Activated T-cell treated with anti-CD3 and anti-CD28 coated beads, Interleukin-2, amount 50 U/mL, for 1 hour (primary cell): ENCODE measurements around the gene SGPL1.
A peak's percentile ranks its signal among the peaks of the same experiment; 100 is the strongest.
"Not testable (repeated sequence)": the region's sequence is repeated elsewhere in the genome, so short reads cannot be mapped to it uniquely, and the experiment has no call there.

Experiments
- DNase-seq: peaks from one replicate; pipeline ENCODE4 v3.0.0-alpha.2; 2020

Gene SGPL1

GRCh38 chr10:70815504-70816219, at the start of gene SGPL1:
Gene SGPL1 (plus strand): TSS chr10:70815948. CDS start chr10:70816854, 906 bp downstream.
- peak; percentile 89 for DNase-seq

GRCh38 chr10:70768026-70768685, 47.6 kb upstream of the SGPL1 start:
- not testable (repeated sequence) for DNase-seq

- DNase-seq, result no peak
Measured at GRCh38 chr10:70769121-70769520, 46.6 kb upstream of the SGPL1 start.

- DNase-seq, result no peak
Measured at GRCh38 chr10:70770001-70770400, 45.7 kb upstream of the SGPL1 start.

- not testable (repeated sequence) for DNase-seq
Measured at GRCh38 chr10:70770516-70770915, 45.2 kb upstream of the SGPL1 start.

- no peak for DNase-seq
Measured at GRCh38 chr10:70771311-70772194, 44.2 kb upstream of the SGPL1 start.

- DNase-seq, result no peak
Measured at GRCh38 chr10:70772627-70773026, 43.1 kb upstream of the SGPL1 start.

- no peak for DNase-seq
Measured at GRCh38 chr10:70773461-70773860, 42.3 kb upstream of the SGPL1 start.

- no peak for DNase-seq
Measured at GRCh38 chr10:70773965-70774809, 41.6 kb upstream of the SGPL1 start.

- no peak for DNase-seq
Measured at GRCh38 chr10:70774810-70775678, 40.7 kb upstream of the SGPL1 start.

GRCh38 chr10:70775679-70776454, 39.9 kb upstream of the SGPL1 start:
- no peak for DNase-seq

- DNase-seq, result no peak
Measured at GRCh38 chr10:70776455-70777005, 39.2 kb upstream of the SGPL1 start.

GRCh38 chr10:70777063-70777875, 38.5 kb upstream of the SGPL1 start:
- DNase-seq, result no peak

- no peak for DNase-seq
Measured at GRCh38 chr10:70778267-70778924, 37.4 kb upstream of the SGPL1 start.

GRCh38 chr10:70779088-70779487, 36.7 kb upstream of the SGPL1 start:
- DNase-seq, result no peak

- DNase-seq, result no peak
Measured at GRCh38 chr10:70779511-70780369, 36.0 kb upstream of the SGPL1 start.

- no peak for DNase-seq
Measured at GRCh38 chr10:70780370-70780760, 35.4 kb upstream of the SGPL1 start.

- DNase-seq, result no peak
Measured at GRCh38 chr10:70780772-70781171, 35.0 kb upstream of the SGPL1 start.
